Mesenchymal stem cell (in vitro differentiated cells and primary cell): ENCODE measurements around the gene KBTBD7.

Source experiments
- DNase-seq: peaks from one replicate; pipeline ENCODE4 v3.0.0-alpha.2; 2013
- H2AFZ ChIP-seq: one replicate; pipeline ENCODE4 v1.6.1; 2013; ENCODE audit warnings: low read depth, mild to moderate bottlenecking, control low read depth, inconsistent platforms, low read length, moderate library complexity
- H2AK5ac ChIP-seq: 2 replicates; pipeline ENCODE4 v1.6.1; 2013; ENCODE audit warnings: low read length, moderate library complexity, mild to moderate bottlenecking, inconsistent platforms; ENCODE audit not compliant: severe bottlenecking
- H2BK120ac ChIP-seq: one replicate; pipeline ENCODE4 v1.6.1; 2013; ENCODE audit warnings: low read depth, mild to moderate bottlenecking, inconsistent platforms, low read length, moderate library complexity
- H2BK12ac ChIP-seq, 2 experiments: one replicate each; pipeline ENCODE4 v1.6.1; 2013; ENCODE audit warnings: inconsistent platforms in 2 of 2, low read length in 2 of 2, mild to moderate bottlenecking in 2 of 2, moderate library complexity in 2 of 2, control low read depth in 1 of 2
- H2BK15ac ChIP-seq: one replicate; pipeline ENCODE4 v1.6.1; 2013; ENCODE audit warnings: mild to moderate bottlenecking, low read depth, inconsistent platforms; ENCODE audit not compliant: poor library complexity, severe bottlenecking
- H2BK5ac ChIP-seq: 2 replicates; pipeline ENCODE4 v1.6.1; 2013; ENCODE audit warnings: low read depth, mild to moderate bottlenecking, low read length, control low read depth, inconsistent platforms; ENCODE audit not compliant: poor library complexity, severe bottlenecking
- H3K14ac ChIP-seq, 2 experiments: one replicate each; pipeline ENCODE4 v1.6.1; 2013; ENCODE audit warnings: inconsistent platforms in 2 of 2, low read length in 2 of 2, control low read depth in 1 of 2, mild to moderate bottlenecking in 1 of 2, moderate library complexity in 1 of 2
- H3K18ac ChIP-seq, 2 experiments: one replicate each; pipeline ENCODE4 v1.6.1; 2013; ENCODE audit warnings: inconsistent platforms in 2 of 2, low read length in 2 of 2, control low read depth in 1 of 2, low read depth in 1 of 2, mild to moderate bottlenecking in 1 of 2
- H3K23ac ChIP-seq, 2 experiments: one replicate each; pipeline ENCODE4 v1.6.1; 2013; ENCODE audit warnings: inconsistent platforms in 2 of 2, low read length in 2 of 2, mild to moderate bottlenecking in 2 of 2, moderate library complexity in 2 of 2, control low read depth in 1 of 2
- H3K27ac ChIP-seq: 2 replicates; pipeline ENCODE4 v1.5.1; 2013; ENCODE audit warnings: mild to moderate bottlenecking, moderate library complexity, low read length, control low read depth, inconsistent platforms; ENCODE audit not compliant: poor library complexity, severe bottlenecking
- H3K27me3 ChIP-seq, 2 experiments: 2 replicates each; pipeline versions ENCODE4 v1.6.1 to v1.7.0; 2013; ENCODE audit warnings: low read length in 2 of 2, mild to moderate bottlenecking in 2 of 2, moderate library complexity in 2 of 2, control low read depth in 1 of 2, inconsistent platforms in 1 of 2; ENCODE audit not compliant: control insufficient read depth in 1 of 2, insufficient read depth in 1 of 2
- H3K36me3 ChIP-seq, 2 experiments: 2 replicates each; pipeline versions ENCODE4 v1.6.1 to v1.7.0; 2013; ENCODE audit warnings: low read length in 2 of 2, control low read depth in 1 of 2, inconsistent platforms in 1 of 2, low read depth in 1 of 2, mild to moderate bottlenecking in 1 of 2; ENCODE audit not compliant: insufficient read depth in 2 of 2, control insufficient read depth in 1 of 2
- H3K4ac ChIP-seq, 2 experiments: one replicate each; pipeline ENCODE4 v1.6.1; 2013; ENCODE audit warnings: inconsistent platforms in 2 of 2, low read length in 2 of 2, mild to moderate bottlenecking in 2 of 2, moderate library complexity in 2 of 2, control low read depth in 1 of 2, low read depth in 1 of 2
- H3K4me1 ChIP-seq: 2 replicates; pipeline ENCODE4 v1.6.1; 2013; ENCODE audit warnings: low read depth, low read length, control low read depth; ENCODE audit not compliant: control insufficient read depth, insufficient read depth
- H3K4me2 ChIP-seq: 2 replicates; pipeline ENCODE4 v1.6.1; 2013; ENCODE audit warnings: low read length, mild to moderate bottlenecking, inconsistent platforms; ENCODE audit not compliant: poor library complexity, severe bottlenecking
- H3K4me3 ChIP-seq, 2 experiments: 2 replicates each; pipeline versions ENCODE4 v1.5.1 to v1.7.0; 2013; ENCODE audit warnings: low read length in 2 of 2, mild to moderate bottlenecking in 2 of 2, control low read depth in 1 of 2, low read depth in 1 of 2; ENCODE audit not compliant: insufficient read depth in 1 of 2
- H3K79me1 ChIP-seq: replicated peaks from 2 replicates; pipeline ENCODE4 v1.6.1; 2013; ENCODE audit warnings: mild to moderate bottlenecking, control low read depth, low read length, inconsistent platforms; ENCODE audit not compliant: poor library complexity, severe bottlenecking
- H3K9ac ChIP-seq: 2 replicates; pipeline ENCODE4 v1.7.0; 2013; ENCODE audit warnings: mild to moderate bottlenecking, low read length, moderate library complexity
- H3K9me3 ChIP-seq: 2 replicates; pipeline ENCODE4 v1.7.0; 2013; ENCODE audit warnings: mild to moderate bottlenecking, low read length; ENCODE audit not compliant: control insufficient read depth
- H4K8ac ChIP-seq: one replicate; pipeline ENCODE4 v1.6.1; 2013; ENCODE audit warnings: inconsistent platforms, mild to moderate bottlenecking, low read length, moderate library complexity
- H4K91ac ChIP-seq: one replicate; pipeline ENCODE4 v1.6.1; 2013; ENCODE audit warnings: mild to moderate bottlenecking, low read length, inconsistent platforms
- WGBS: methylation state at CpG from one replicate; pipeline ENCODE4 v1.1.7; 2013; ENCODE audit warnings: mixed read lengths; 5-methylcytosine and 5-hydroxymethylcytosine counted together

Gene KBTBD7

DNA sequence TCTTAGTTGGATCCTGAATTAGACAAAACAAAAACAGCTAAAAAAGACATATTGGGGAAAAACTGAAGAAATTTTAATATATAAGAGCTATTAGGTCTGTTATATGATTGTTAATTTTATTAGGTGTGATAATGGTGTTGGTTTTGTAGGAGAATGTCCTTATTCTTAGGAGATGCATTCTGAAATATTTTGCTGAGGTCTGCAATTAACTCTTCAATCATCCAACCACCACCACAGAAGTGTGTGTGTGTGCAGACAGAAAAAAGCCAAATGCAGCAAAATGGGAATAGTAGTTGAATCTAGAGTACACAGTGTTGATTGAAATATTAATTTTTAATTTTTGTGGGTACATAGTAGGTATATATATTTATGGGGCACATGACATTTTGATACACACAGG, 12.1 kb upstream of the KBTBD7 start:
- Histone ChIP-seq H3K23ac (no peak overlapping the region), H2BK120ac (no peak overlapping the region), H3K9me3 (peaks cover 17% of the 10 kb centered on the region), H3K27ac (no peak overlapping the region), H3K14ac (no peak overlapping the region), H4K8ac (no peak overlapping the region), H2BK12ac (no peak overlapping the region), H2AK5ac (no peak overlapping the region), H3K27me3 (no peaks in the 10 kb centered on the region), H3K9ac (no peak overlapping the region), H4K91ac (no peak overlapping the region), H3K79me1 (no peaks in the 10 kb centered on the region), H3K4me2 (no peak overlapping the region), H3K36me3 (no peaks in the 10 kb centered on the region), H3K4me1 (no peaks in the 10 kb centered on the region), H2AFZ (no peak overlapping the region), H3K18ac (no peak overlapping the region), H3K4ac (no peak overlapping the region), H3K4me3 (no peak overlapping the region), H2BK15ac (no peak overlapping the region), H2BK5ac (no peak overlapping the region)
- DNase-seq = no peak

DNA sequence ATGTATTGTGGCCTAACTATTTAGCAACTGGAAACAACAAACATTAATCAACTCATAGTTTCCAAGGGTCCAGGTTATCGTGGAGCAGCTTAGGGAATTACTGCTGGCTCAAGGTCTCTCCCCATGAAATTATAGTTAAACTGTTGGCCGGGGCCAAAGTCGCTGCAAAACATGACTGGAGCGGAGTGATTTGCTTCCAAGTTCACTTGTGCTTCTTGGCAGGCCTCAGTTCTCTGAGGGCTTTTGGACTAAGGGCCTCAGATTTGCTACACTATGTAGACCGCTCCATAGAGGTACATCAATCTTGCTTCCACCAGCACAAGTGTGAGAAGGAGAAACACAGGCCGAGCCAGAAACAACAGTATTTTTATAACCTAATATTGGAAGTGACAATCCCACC, 9.4 kb upstream of the KBTBD7 start:
- H2BK15ac ChIP-seq = no peak overlapping the region
- H3K4me2 ChIP-seq = no peak overlapping the region
- no peak for DNase-seq
- no peak overlapping the region for H2BK120ac ChIP-seq
- no peak overlapping the region for H2AK5ac ChIP-seq
- H3K4me3 ChIP-seq = no peak overlapping the region
- no peak overlapping the region for H3K9ac ChIP-seq
- H3K18ac ChIP-seq = no peak overlapping the region
- H2AFZ ChIP-seq = no peak overlapping the region
- H3K14ac ChIP-seq = no peak overlapping the region
- peaks cover 11% of the 10 kb centered on the region for H3K9me3 ChIP-seq
- no peak overlapping the region for H4K8ac ChIP-seq
- no peaks in the 10 kb centered on the region for H3K27me3 ChIP-seq
- no peak overlapping the region for H2BK12ac ChIP-seq
- 91% methylated on average over 5 of the region's 6 CpGs for WGBS
- H4K91ac ChIP-seq = no peak overlapping the region
- no peak overlapping the region for H2BK5ac ChIP-seq
- no peak overlapping the region for H3K27ac ChIP-seq
- H3K4me1 ChIP-seq = no peaks in the 10 kb centered on the region
- H3K4ac ChIP-seq = no peak overlapping the region
- H3K79me1 ChIP-seq = no peaks in the 10 kb centered on the region
- no peaks in the 10 kb centered on the region for H3K36me3 ChIP-seq
- no peak overlapping the region for H3K23ac ChIP-seq

DNA sequence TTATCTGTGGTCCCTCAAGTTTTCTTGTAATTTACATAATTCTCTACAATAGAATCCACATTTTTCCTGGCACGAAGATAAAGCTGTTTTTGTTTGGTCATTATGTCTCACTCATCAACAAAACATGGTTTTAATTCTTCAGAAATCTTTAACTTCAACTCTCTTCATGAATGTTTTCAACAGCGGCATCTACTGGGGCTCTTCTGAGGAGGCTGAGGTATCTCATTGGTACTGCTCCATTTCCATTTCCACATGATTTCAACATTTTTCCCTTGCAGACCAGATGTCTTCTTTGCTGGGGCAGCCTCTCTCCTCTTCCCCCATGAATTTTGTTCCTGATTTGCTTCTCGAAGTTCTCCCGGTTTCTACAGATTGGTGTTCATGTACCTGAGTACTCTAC, 5.8 kb upstream of the KBTBD7 start:
- Histone ChIP-seq H2AFZ (no peak overlapping the region), H2AK5ac (no peak overlapping the region), H3K18ac (no peak overlapping the region), H3K4me3 (no peak overlapping the region), H3K27me3 (no peaks in the 10 kb centered on the region), H4K8ac (no peak overlapping the region), H3K36me3 (no peaks in the 10 kb centered on the region), H2BK15ac (no peak overlapping the region), H3K9ac (no peak overlapping the region), H2BK5ac (no peak overlapping the region), H3K9me3 (no peaks in the 10 kb centered on the region), H3K4me2 (no peak overlapping the region), H2BK12ac (no peak overlapping the region), H3K79me1 (no peaks in the 10 kb centered on the region), H3K14ac (no peak overlapping the region), H3K4ac (no peak overlapping the region), H4K91ac (no peak overlapping the region), H3K27ac (no peak overlapping the region), H2BK120ac (no peak overlapping the region), H3K4me1 (no peaks in the 10 kb centered on the region), H3K23ac (no peak overlapping the region)
- no peak for DNase-seq
- WGBS = 90% methylated on average over 4 of the region's 4 CpGs

DNA sequence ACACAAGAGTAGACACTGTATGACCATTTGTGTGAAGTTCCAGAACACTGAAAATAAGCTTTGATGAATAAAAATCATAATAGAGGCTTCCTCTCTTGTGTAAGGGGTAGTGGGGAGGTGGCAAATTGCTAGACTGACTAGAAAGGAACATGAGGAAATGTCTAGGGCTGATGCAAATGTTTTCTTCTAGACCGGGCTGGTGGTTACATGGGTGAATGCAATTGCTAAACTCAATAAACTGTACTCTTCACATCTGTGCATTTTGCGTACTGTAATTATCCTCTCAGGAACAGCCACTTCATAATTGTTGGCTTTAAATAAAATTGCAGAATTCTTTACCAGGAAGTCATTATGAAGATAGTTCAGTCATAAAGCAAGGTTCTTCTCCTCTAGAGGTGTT, 5.2 kb upstream of the KBTBD7 start:
- H2BK5ac ChIP-seq = no peak overlapping the region
- H3K18ac ChIP-seq = no peak overlapping the region
- H3K27me3 ChIP-seq = no peaks in the 10 kb centered on the region
- H3K23ac ChIP-seq = no peak overlapping the region
- H3K9ac ChIP-seq = no peak overlapping the region
- H3K79me1 ChIP-seq = no peaks in the 10 kb centered on the region
- H3K9me3 ChIP-seq = no peaks in the 10 kb centered on the region
- H2BK120ac ChIP-seq = no peak overlapping the region
- no peak overlapping the region for H4K8ac ChIP-seq
- 80% methylated on average over 1 of the region's 2 CpGs for WGBS
- no peak overlapping the region for H2BK15ac ChIP-seq
- H3K4me2 ChIP-seq = no peak overlapping the region
- H3K27ac ChIP-seq = no peak overlapping the region
- H2AFZ ChIP-seq = no peak overlapping the region
- no peak overlapping the region for H3K14ac ChIP-seq
- no peaks in the 10 kb centered on the region for H3K4me1 ChIP-seq
- no peak overlapping the region for H2AK5ac ChIP-seq
- no peak overlapping the region for H3K4me3 ChIP-seq
- no peak overlapping the region for H2BK12ac ChIP-seq
- no peak overlapping the region for H3K4ac ChIP-seq
- DNase-seq = no peak
- no peak overlapping the region for H4K91ac ChIP-seq
- H3K36me3 ChIP-seq = no peaks in the 10 kb centered on the region
